PC-3 (cell line): ENCODE data around the gene E2F7. TPM values are rescaled to one million over a fixed set of nuclear protein-coding genes. Genes with fewer than 3 reads are reported as not detected.

Source experiments
- ATAC-seq: fragments of 200-7000 bp; cut with Tn5 transposase; 2 replicates; pipeline ENCODE4 v1.9.1; 2020; ENCODE audit warnings: mild to moderate bottlenecking, moderate library complexity
- BruUV-seq: library from RNA; stranded (reverse); fragments of 400-500 nt; replicated peaks from 2 replicates; lab custom pipeline; 2021; lab: Mats Ljungman, UMichigan
- CTCF ChIA-PET: fragments of 300-600 bp; sonication (Branson Sonifier 250); formaldehyde crosslinking; loops from one replicate; lab custom pipeline; 2022; ENCODE audit warnings: antibody characterized with exemption; lab: Charles Lee
- POLR2A ChIA-PET: fragments of 300-600 bp; sonication (Branson Sonifier 250); formaldehyde crosslinking; loops from one replicate; lab custom pipeline; 2022; ENCODE audit warnings: antibody characterized with exemption; ENCODE audit not compliant: unreplicated experiment; lab: Charles Lee
- DNase-seq: peaks from one replicate; pipeline ENCODE4 v3.0.0-alpha.2; 2015
- H2AFZ ChIP-seq: fragments of 300-600 bp; sonication (generic); 2 replicates; pipeline ENCODE4 v1.6.0; 2016; ENCODE audit warnings: antibody characterized with exemption, low read length
- H3F3A ChIP-seq: fragments of 300-600 bp; sonication (generic); one replicate; pipeline ENCODE4 v1.6.0; 2017; ENCODE audit warnings: antibody characterized with exemption, low read length, control low read depth, mild to moderate bottlenecking; ENCODE audit not compliant: unreplicated experiment
- H3K27ac ChIP-seq: fragments of 300-600 bp; sonication (generic); 2 replicates; pipeline ENCODE4 v1.5.1; 2016; ENCODE audit warnings: mild to moderate bottlenecking, low read length
- H3K27me3 ChIP-seq: fragments of 300-600 bp; sonication (generic); 2 replicates; pipeline ENCODE4 v1.6.1; 2016; ENCODE audit warnings: low read length, mixed read lengths
- H3K36me3 ChIP-seq: fragments of 300-600 bp; sonication (generic); 2 replicates; pipeline ENCODE4 v1.6.1; 2016; ENCODE audit warnings: low read depth, mixed run types, low read length, mixed read lengths
- H3K4me1 ChIP-seq: fragments of 300-600 bp; sonication (generic); 2 replicates; pipeline ENCODE4 v1.5.1; 2016; ENCODE audit warnings: low read length; ENCODE audit not compliant: insufficient read depth
- H3K4me2 ChIP-seq: fragments of 300-600 bp; sonication (generic); 2 replicates; pipeline ENCODE4 v1.6.0; 2016; ENCODE audit warnings: low read length
- H3K4me3 ChIP-seq: fragments of 300-600 bp; sonication (generic); 2 replicates; pipeline ENCODE4 v1.5.1; 2016; ENCODE audit warnings: mild to moderate bottlenecking, low read length, mixed read lengths
- H3K79me2 ChIP-seq: fragments of 300-600 bp; sonication (generic); 2 replicates; pipeline ENCODE4 v1.6.1; 2017; ENCODE audit warnings: low read length, mixed read lengths
- H3K9ac ChIP-seq: fragments of 300-600 bp; sonication (generic); 2 replicates; pipeline ENCODE4 v1.6.0; 2016; ENCODE audit warnings: mild to moderate bottlenecking, low read length
- H3K9me2 ChIP-seq: fragments of 300-600 bp; sonication (generic); replicated peaks from 2 replicates; pipeline ENCODE4 v1.6.1; 2016; ENCODE audit warnings: mixed run types, low read length, mixed read lengths
- H3K9me3 ChIP-seq: fragments of 300-600 bp; sonication (generic); 2 replicates; pipeline ENCODE4 v1.6.1; 2016; ENCODE audit warnings: low read length, mixed read lengths
- H4K20me1 ChIP-seq: fragments of 300-600 bp; sonication (generic); 2 replicates; pipeline ENCODE4 v1.6.1; 2016; ENCODE audit warnings: low read length, mixed read lengths
- CTCF ChIP-seq: fragments of 300-600 bp; sonication (generic); conservative IDR thresholded peaks from 2 replicates; pipeline ENCODE4 v1.5.1; 2017; ENCODE audit warnings: antibody characterized with exemption, low read depth, mild to moderate bottlenecking, low read length
- EZH2 ChIP-seq: fragments of 300-600 bp; sonication (generic); IDR thresholded peaks from one replicate; pipeline ENCODE4 v1.6.1; 2017; ENCODE audit warnings: antibody characterized with exemption, mild to moderate bottlenecking, low read length; ENCODE audit not compliant: unreplicated experiment
- EZH2phosphoT487 ChIP-seq: fragments of 300-600 bp; sonication (generic); IDR thresholded peaks from 2 replicates; pipeline ENCODE4 v1.6.1; 2018; ENCODE audit warnings: mild to moderate bottlenecking, antibody characterized with exemption, low read length, borderline replicate concordance
- intact Hi-C: fragments of 100-400 bp; cut with micrococcal nuclease; formaldehyde crosslinking; loops from 2 replicates; pipeline ENCODE4 v1.9.0; 2023
- total RNA-seq: library from RNA; depleted of rRNA; stranded (reverse); fragments of >200 nt; gene quantifications from 2 replicates; pipeline ENCODE4 v1.2.3, GENCODE V29; 2014

The E2F7 gene
- total RNA-seq, 1 experiment from 2014 or later: 19.0 TPM

GRCh38 chr12:77033658-77034536, 31.5 kb downstream of the E2F7 start:
- no TSS peak for BruUV-seq
- no peak overlapping the region for H3K4me2 ChIP-seq
- no peak overlapping the region for H3K9ac ChIP-seq
- H3F3A ChIP-seq: no peaks in the 10 kb centered on the region
- DNase-seq: no peak
- no peaks in the 10 kb centered on the region for H4K20me1 ChIP-seq
- intact Hi-C loops: no loop called here
- ATAC-seq: no peak
- no peaks in the 10 kb centered on the region for H3K4me1 ChIP-seq
- H2AFZ ChIP-seq: no peak overlapping the region
- no peaks in the 10 kb centered on the region for H3K9me3 ChIP-seq
- H3K79me2 ChIP-seq: no peaks in the 10 kb centered on the region
- CTCF ChIA-PET: no interaction called here
- H3K4me3 ChIP-seq: no peak overlapping the region
- H3K27me3 ChIP-seq: no peaks in the 10 kb centered on the region
- peaks cover 58% of the 10 kb centered on the region for H3K36me3 ChIP-seq
- H3K9me2 ChIP-seq: no peaks in the 10 kb centered on the region
- POLR2A ChIA-PET: no interaction called here
- no peak overlapping the region for H3K27ac ChIP-seq
- TF ChIP-seq CTCF (no peak), EZH2 (no peak), EZH2phosphoT487 (no peak)

- BruUV-seq: no TSS peak
- Histone ChIP-seq H4K20me1 (no peaks in the 10 kb centered on the region), H3K79me2 (no peaks in the 10 kb centered on the region), H3K4me2 (no peak overlapping the region), H3K9me3 (no peaks in the 10 kb centered on the region), H3K27me3 (no peaks in the 10 kb centered on the region), H3K36me3 (peaks cover 57% of the 10 kb centered on the region), H2AFZ (no peak overlapping the region), H3F3A (no peaks in the 10 kb centered on the region), H3K9ac (no peak overlapping the region), H3K4me3 (no peak overlapping the region), H3K9me2 (no peaks in the 10 kb centered on the region), H3K27ac (no peak overlapping the region), H3K4me1 (no peaks in the 10 kb centered on the region)
- DNase-seq (peak; percentile 55), ATAC-seq (peak; percentile 27; the same call in 1 of the 2 replicates)
- ChIA-PET CTCF (no interaction called here), POLR2A (no interaction called here)
- intact Hi-C loops: no loop called here
- TF ChIP-seq EZH2 (no peak), CTCF (no peak), EZH2phosphoT487 (no peak)
These were observed 33.0 kb downstream of the E2F7 start for GRCh38 chr12:77032406-77032805.

- no peak overlapping the region for H3K4me2 ChIP-seq
- no peaks in the 10 kb centered on the region for H3K4me1 ChIP-seq
- TF ChIP-seq EZH2phosphoT487 (no peak), CTCF (no peak), EZH2 (no peak)
- intact Hi-C loops: no loop called here
- H3K27me3 ChIP-seq: no peaks in the 10 kb centered on the region
- POLR2A ChIA-PET: no interaction called here
- H3K36me3 ChIP-seq: peaks cover 58% of the 10 kb centered on the region
- no peaks in the 10 kb centered on the region for H3K9me2 ChIP-seq
- H2AFZ ChIP-seq: no peak overlapping the region
- CTCF ChIA-PET: no interaction called here
- H3K9ac ChIP-seq: no peak overlapping the region
- H3K4me3 ChIP-seq: no peak overlapping the region
- H3K27ac ChIP-seq: no peak overlapping the region
- no peaks in the 10 kb centered on the region for H3K79me2 ChIP-seq
- no TSS peak for BruUV-seq
- H4K20me1 ChIP-seq: no peaks in the 10 kb centered on the region
- ATAC-seq: no peak
- no peaks in the 10 kb centered on the region for H3K9me3 ChIP-seq
- no peak for DNase-seq
- no peaks in the 10 kb centered on the region for H3F3A ChIP-seq
These were observed 33.6 kb downstream of the E2F7 start for GRCh38 chr12:77031745-77032144.
